DOHH2 (cell line): Measurements from ENCODE around the gene NAGPA.

ENCODE experiments used
- H3F3A ChIP-seq: fragments of 200-600 bp; sonication (generic), shearing (Covaris generic); 2 replicates; pipeline ENCODE4 v1.6.0; 2016; ENCODE audit warnings: antibody characterized with exemption, mild to moderate bottlenecking; ENCODE audit not compliant: control insufficient read depth, insufficient read depth
- H3K27ac ChIP-seq: fragments of 200-600 bp; sonication (generic); 2 replicates; pipeline ENCODE4 v1.5.1; 2014; ENCODE audit warnings: low read depth, mild to moderate bottlenecking, low read length, moderate library complexity
- H3K27me3 ChIP-seq: fragments of 200-600 bp; sonication (generic); 2 replicates; pipeline ENCODE4 v1.6.1; 2014; ENCODE audit warnings: mild to moderate bottlenecking, low read length, mixed read lengths; ENCODE audit not compliant: control insufficient read depth
- H3K36me3 ChIP-seq: fragments of 200-600 bp; sonication (generic); 2 replicates; pipeline ENCODE4 v1.6.1; 2014; ENCODE audit warnings: mild to moderate bottlenecking, low read length, moderate library complexity, mixed read lengths; ENCODE audit not compliant: control insufficient read depth
- H3K4me1 ChIP-seq: fragments of 200-600 bp; sonication (generic); 2 replicates; pipeline ENCODE4 v1.6.1; 2014; ENCODE audit warnings: mild to moderate bottlenecking, low read length, mixed read lengths; ENCODE audit not compliant: control insufficient read depth
- H3K4me2 ChIP-seq: fragments of 200-600 bp; sonication (generic); 2 replicates; pipeline ENCODE4 v1.6.0; 2014; ENCODE audit warnings: mild to moderate bottlenecking, low read length, moderate library complexity
- H3K4me3 ChIP-seq: fragments of 200-600 bp; sonication (generic); 2 replicates; pipeline ENCODE4 v1.5.1; 2014; ENCODE audit warnings: mild to moderate bottlenecking, low read length, mixed read lengths
- H3K79me2 ChIP-seq: fragments of 200-600 bp; sonication (generic); 2 replicates; pipeline ENCODE4 v1.6.1; 2014; ENCODE audit warnings: mild to moderate bottlenecking, low read length, mixed read lengths; ENCODE audit not compliant: control insufficient read depth
- H3K9me2 ChIP-seq: fragments of 200-600 bp; sonication (generic); replicated peaks from 2 replicates; pipeline ENCODE4 v1.6.1; 2014; ENCODE audit warnings: mild to moderate bottlenecking, low read length, mixed read lengths; ENCODE audit not compliant: control insufficient read depth
- H3K9me3 ChIP-seq: fragments of 200-600 bp; sonication (generic); 2 replicates; pipeline ENCODE4 v1.6.1; 2014; ENCODE audit warnings: antibody characterized with exemption, low read length, mixed read lengths; ENCODE audit not compliant: control insufficient read depth, insufficient read depth
- H4K20me1 ChIP-seq: fragments of 200-600 bp; sonication (generic); 2 replicates; pipeline ENCODE4 v1.6.0; 2014; ENCODE audit warnings: low read depth, mild to moderate bottlenecking, antibody characterized with exemption, low read length, moderate library complexity; ENCODE audit not compliant: control insufficient read depth, insufficient read depth
- EZH2phosphoT487 ChIP-seq: fragments of 200-600 bp; sonication (generic); IDR thresholded peaks from 2 replicates; pipeline ENCODE4 v1.6.1; 2017; ENCODE audit warnings: borderline replicate concordance, mild to moderate bottlenecking, antibody characterized with exemption, low read length, moderate library complexity, mixed read lengths
- TF ChIP-seq, protein P1 (sequence below): fragments of 200-600 bp; sonication (generic); IDR thresholded peaks from one replicate; pipeline ENCODE4 v1.5.1; 2014; ENCODE audit warnings: antibody characterized with exemption, mild to moderate bottlenecking, low read depth, low read length; ENCODE audit not compliant: poor library complexity, severe bottlenecking

Gene NAGPA

DNA sequence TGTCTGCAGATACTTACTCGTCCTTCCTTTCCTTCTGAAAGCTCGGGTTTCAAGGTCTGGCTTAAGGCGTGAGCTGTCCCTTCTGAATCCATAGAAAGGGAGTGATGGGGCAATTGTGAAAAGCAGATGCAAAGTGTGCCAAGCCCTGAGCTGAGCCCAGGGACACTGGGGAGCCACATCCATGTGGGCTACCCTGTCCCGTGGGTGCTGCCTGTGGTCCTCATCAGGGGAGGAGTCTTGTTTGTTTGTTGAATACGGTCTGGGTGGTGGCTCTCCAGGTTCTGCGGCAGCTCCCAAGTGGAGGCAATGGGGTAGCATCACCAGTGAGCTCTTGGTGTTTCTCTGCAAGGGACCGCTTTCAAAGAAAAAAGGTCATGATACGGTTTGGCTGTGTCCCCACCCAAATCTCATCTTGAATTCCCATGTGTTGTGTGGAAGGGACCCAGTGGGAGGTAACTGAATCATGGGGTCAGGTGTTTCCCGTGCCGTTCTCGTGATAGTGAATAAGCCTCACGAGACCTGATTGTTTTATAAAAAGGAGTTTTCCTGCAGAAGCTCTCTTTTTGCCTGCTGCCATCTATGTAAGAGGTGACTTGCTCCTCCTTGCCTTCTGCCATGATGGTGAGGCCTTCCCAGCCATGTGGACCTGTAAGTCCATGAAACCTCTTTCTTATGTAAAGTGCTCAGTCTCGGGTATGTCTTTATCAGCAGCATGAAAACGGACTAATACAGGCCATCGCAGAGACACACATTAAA is 36.9 kb upstream of the NAGPA start:
- peaks cover 17% of the 10 kb centered on the region for H3K36me3 ChIP-seq
- H3K9me3 ChIP-seq, result no peaks in the 10 kb centered on the region
- 0 out of 2 replicates have a peak, but pooled peaks cover 5% of the 10 kb centered on the region for H3K27me3 ChIP-seq
- no peak for TF ChIP-seq EZH2phosphoT487
- TF ChIP-seq, protein P1, sequence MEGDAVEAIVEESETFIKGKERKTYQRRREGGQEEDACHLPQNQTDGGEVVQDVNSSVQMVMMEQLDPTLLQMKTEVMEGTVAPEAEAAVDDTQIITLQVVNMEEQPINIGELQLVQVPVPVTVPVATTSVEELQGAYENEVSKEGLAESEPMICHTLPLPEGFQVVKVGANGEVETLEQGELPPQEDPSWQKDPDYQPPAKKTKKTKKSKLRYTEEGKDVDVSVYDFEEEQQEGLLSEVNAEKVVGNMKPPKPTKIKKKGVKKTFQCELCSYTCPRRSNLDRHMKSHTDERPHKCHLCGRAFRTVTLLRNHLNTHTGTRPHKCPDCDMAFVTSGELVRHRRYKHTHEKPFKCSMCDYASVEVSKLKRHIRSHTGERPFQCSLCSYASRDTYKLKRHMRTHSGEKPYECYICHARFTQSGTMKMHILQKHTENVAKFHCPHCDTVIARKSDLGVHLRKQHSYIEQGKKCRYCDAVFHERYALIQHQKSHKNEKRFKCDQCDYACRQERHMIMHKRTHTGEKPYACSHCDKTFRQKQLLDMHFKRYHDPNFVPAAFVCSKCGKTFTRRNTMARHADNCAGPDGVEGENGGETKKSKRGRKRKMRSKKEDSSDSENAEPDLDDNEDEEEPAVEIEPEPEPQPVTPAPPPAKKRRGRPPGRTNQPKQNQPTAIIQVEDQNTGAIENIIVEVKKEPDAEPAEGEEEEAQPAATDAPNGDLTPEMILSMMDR, result no peak
- H3F3A ChIP-seq, result no peaks in the 10 kb centered on the region
- no peak overlapping the region for H3K4me3 ChIP-seq
- H3K27ac ChIP-seq, result no peak overlapping the region
- no peaks in the 10 kb centered on the region for H3K9me2 ChIP-seq
- peaks cover 36% of the 10 kb centered on the region for H3K79me2 ChIP-seq
- peak overlapping the region; percentile 71 for H3K4me2 ChIP-seq
- H3K4me1 ChIP-seq, result peaks cover 20% of the 10 kb centered on the region
- H4K20me1 ChIP-seq, result no peaks in the 10 kb centered on the region

DNA sequence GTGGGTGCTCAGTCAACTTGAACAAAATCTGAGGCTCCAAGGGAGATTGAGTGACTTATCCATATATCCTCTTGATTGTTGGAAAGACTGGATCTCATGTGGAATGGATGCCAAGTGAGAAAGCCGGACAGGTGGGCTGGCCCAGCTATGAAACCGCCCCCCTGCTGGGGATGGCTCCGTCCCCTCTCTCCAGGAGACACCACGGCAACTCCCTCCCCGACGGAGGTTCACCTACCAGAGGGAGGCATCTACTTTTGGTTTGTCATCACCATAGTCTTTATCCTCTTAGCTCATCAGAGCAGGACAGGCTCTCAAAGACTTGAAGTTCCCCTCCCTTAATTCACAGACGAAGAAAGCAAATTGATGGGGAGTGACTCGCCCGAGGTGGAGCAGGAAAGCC is 36.1 kb upstream of the NAGPA start:
- H3K9me3 ChIP-seq, result no peaks in the 10 kb centered on the region
- H3K27ac ChIP-seq, result no peak overlapping the region
- peaks cover 11% of the 10 kb centered on the region for H3K36me3 ChIP-seq
- no peaks in the 10 kb centered on the region for H3F3A ChIP-seq
- no peak overlapping the region for H3K4me3 ChIP-seq
- peaks cover 20% of the 10 kb centered on the region for H3K4me1 ChIP-seq
- no peak for TF ChIP-seq EZH2phosphoT487
- TF ChIP-seq, protein P1, result no peak
- H3K79me2 ChIP-seq, result peaks cover 29% of the 10 kb centered on the region
- no peak overlapping the region for H3K4me2 ChIP-seq
- no peaks in the 10 kb centered on the region for H3K9me2 ChIP-seq
- H4K20me1 ChIP-seq, result no peaks in the 10 kb centered on the region
- 0 out of 2 replicates have a peak, but pooled peaks cover 5% of the 10 kb centered on the region for H3K27me3 ChIP-seq

DNA sequence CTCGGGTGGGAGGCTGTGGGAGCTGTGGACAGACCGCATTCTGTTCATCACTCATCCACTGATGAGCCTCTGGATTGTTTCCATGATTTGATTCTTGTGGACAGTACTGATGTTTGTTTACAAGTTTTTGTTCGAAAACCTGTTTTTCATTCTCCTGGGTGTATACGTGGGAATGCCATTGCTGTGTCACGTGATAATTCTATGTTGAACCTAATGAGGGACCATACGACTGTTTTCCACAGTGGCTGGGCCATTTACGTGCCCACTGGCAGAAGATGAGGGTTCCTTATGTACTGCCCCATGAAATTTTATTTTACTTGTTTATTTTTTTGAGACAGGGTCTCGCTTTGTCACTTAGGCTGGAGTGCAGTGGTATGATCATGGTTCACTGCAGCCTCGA is 35.3 kb upstream of the NAGPA start:
- Histone ChIP-seq H3K4me1 (peaks cover 20% of the 10 kb centered on the region), H3K27me3 (0 out of 2 replicates have a peak, but pooled peaks cover 5% of the 10 kb centered on the region), H3K4me3 (no peak overlapping the region), H4K20me1 (no peaks in the 10 kb centered on the region), H3K9me2 (no peaks in the 10 kb centered on the region), H3K4me2 (no peak overlapping the region), H3K9me3 (no peaks in the 10 kb centered on the region), H3K36me3 (peaks cover 7% of the 10 kb centered on the region), H3F3A (no peaks in the 10 kb centered on the region), H3K27ac (no peak overlapping the region), H3K79me2 (peaks cover 21% of the 10 kb centered on the region)
- TF ChIP-seq, protein P1, result no peak
- TF ChIP-seq EZH2phosphoT487, result no peak
